HepG2 (cell line): Measurements from ENCODE around the gene ZNF169. TPM values are rescaled to one million over a fixed set of nuclear protein-coding genes. Genes with fewer than 3 reads are reported as not detected.

Experiments used
- ATAC-seq: fragments of 200-7000 bp; cut with Tn5 transposase; 3 replicates; pipeline ENCODE4 v1.9.1; 2020; ENCODE audit warnings: mild to moderate bottlenecking, moderate library complexity
- BruUV-seq: library from RNA; stranded (reverse); fragments of 400-500 nt; replicated peaks from 2 replicates; lab custom pipeline; 2021; lab: Mats Ljungman, UMichigan
- CTCF ChIA-PET: fragments of 300-600 bp; formaldehyde crosslinking; extraction: SDS; loops from one replicate; lab custom pipeline; 2021; ENCODE audit warnings: low total read pairs, inconsistent platforms, low intra/inter-chr PET ratio; lab: Yijun Ruan, JAX
- POLR2A ChIA-PET: fragments of 350-600 bp; sonication (Branson Sonifier 250); formaldehyde crosslinking; loops from one replicate; lab custom pipeline; 2020; ENCODE audit warnings: antibody characterized with exemption, inconsistent platforms; lab: Yijun Ruan, JAX
- DNase-seq: peaks from one replicate; pipeline ENCODE4 v3.0.0-alpha.2; 2015; ENCODE audit warnings: low spot score
- FAIRE-seq: peaks from 3 replicates; lab custom pipeline; 2011; peaks lifted over from hg19 to GRCh38; lab: Jason Lieb, UNC
- H2AFZ ChIP-seq: one replicate; pipeline ENCODE4 v1.6.1; 2011; ENCODE audit warnings: low read length, inconsistent platforms
- H3K27ac ChIP-seq: fragments of 300-600 bp; 3 replicates; pipeline ENCODE4 v1.8.0; 2011; ENCODE audit warnings: mixed run types, mild to moderate bottlenecking, mixed read lengths, low read length, inconsistent platforms; ENCODE audit not compliant: insufficient read depth; ENCODE audit errors: extremely low read length
- H3K27me3 ChIP-seq, 2 experiments: fragments of 200-600 bp in 1 of 2; 2 replicates in 1 of 2; 3 replicates in 1 of 2; pipeline versions ENCODE4 v1.6.0 to v1.8.0; 2011; ENCODE audit warnings: low read length in 2 of 2, mild to moderate bottlenecking in 2 of 2, moderate library complexity in 2 of 2, inconsistent platforms in 1 of 2; ENCODE audit not compliant: insufficient read depth in 2 of 2, control insufficient read depth in 1 of 2
- H3K36me3 ChIP-seq, 2 experiments: fragments of 200-600 bp in 1 of 2; replicated peaks in 1 of 2; 2 replicates in 1 of 2; 3 replicates in 1 of 2; pipeline versions ENCODE4 v1.5.1 to v1.8.0; 2011; ENCODE audit warnings: low read length in 2 of 2, inconsistent platforms in 1 of 2; ENCODE audit not compliant: insufficient read depth in 2 of 2, control insufficient read depth in 1 of 2
- H3K4me1 ChIP-seq: 2 replicates; pipeline ENCODE4 v1.5.1; 2012; ENCODE audit warnings: low read length, inconsistent platforms; ENCODE audit not compliant: insufficient read depth
- H3K4me2 ChIP-seq: 2 replicates; pipeline ENCODE4 v1.6.0; 2011; ENCODE audit warnings: low read depth, low read length, inconsistent platforms
- H3K4me3 ChIP-seq, 3 experiments: fragments of 200-600 bp in 1 of 3; sonication (generic), shearing (Covaris generic) in 1 of 3; replicated peaks in 1 of 3; 2 replicates each; pipeline ENCODE4 v1.5.1; 2011 to 2016; ENCODE audit warnings: low read length in 3 of 3, inconsistent platforms in 2 of 3, low read depth in 2 of 3, mild to moderate bottlenecking in 2 of 3, control low read depth in 1 of 3, mixed read lengths in 1 of 3; ENCODE audit not compliant: insufficient read depth in 1 of 3
- H3K79me2 ChIP-seq: one replicate; pipeline ENCODE4 v1.6.1; 2011; ENCODE audit warnings: low read length, inconsistent platforms; ENCODE audit not compliant: insufficient read depth
- H3K9ac ChIP-seq: 2 replicates; pipeline ENCODE4 v1.6.0; 2011; ENCODE audit warnings: mild to moderate bottlenecking, low read depth, low read length, inconsistent platforms; ENCODE audit not compliant: insufficient read depth
- H3K9me3 ChIP-seq: 2 replicates; pipeline ENCODE4 v1.5.1; 2012; ENCODE audit warnings: mild to moderate bottlenecking, low read length
- H4K20me1 ChIP-seq: 2 replicates; pipeline ENCODE4 v1.6.0; 2011; ENCODE audit warnings: inconsistent platforms, mild to moderate bottlenecking, low read length, moderate library complexity; ENCODE audit not compliant: insufficient read depth
- NFIB ChIP-seq: sonication (generic); formaldehyde crosslinking; IDR thresholded peaks from 2 replicates; pipeline ENCODE4 v1.9.0; 2021; ENCODE audit warnings: missing genetic modification reagents, mild to moderate bottlenecking, borderline replicate concordance
- ONECUT2 ChIP-seq: sonication (generic); formaldehyde crosslinking; IDR thresholded peaks from 2 replicates; pipeline ENCODE4 v1.4.0; 2020; ENCODE audit warnings: missing genetic modification reagents
- PHF5A ChIP-seq: IDR thresholded peaks from one replicate; pipeline ENCODE4 v1.6.1; 2018; ENCODE audit warnings: low read depth, missing genetic modification reagents; ENCODE audit not compliant: unreplicated experiment
- PITX1 ChIP-seq: sonication (generic); formaldehyde crosslinking; IDR thresholded peaks from 2 replicates; pipeline ENCODE4 v1.5.1; 2020; ENCODE audit warnings: mild to moderate bottlenecking, missing genetic modification reagents
- XBP1 ChIP-seq: sonication (generic); formaldehyde crosslinking; IDR thresholded peaks from 2 replicates; pipeline ENCODE4 v1.5.0; 2020; ENCODE audit warnings: missing genetic modification reagents
- ZBTB21 ChIP-seq: sonication (generic); formaldehyde crosslinking; IDR thresholded peaks from 2 replicates; pipeline ENCODE4 v1.4.0; 2020; ENCODE audit warnings: missing genetic modification reagents
- ZBTB38 ChIP-seq: sonication (generic); formaldehyde crosslinking; IDR thresholded peaks from 2 replicates; pipeline ENCODE4 v1.5.1; 2020; ENCODE audit warnings: mild to moderate bottlenecking, missing genetic modification reagents
- ZMYM4 ChIP-seq: sonication (generic); formaldehyde crosslinking; IDR thresholded peaks from 2 replicates; pipeline ENCODE4 v1.8.1; 2023; ENCODE audit warnings: mild to moderate bottlenecking, missing genetic modification reagents
- ZNF143 ChIP-seq: sonication (generic); formaldehyde crosslinking; IDR thresholded peaks from 2 replicates; pipeline ENCODE4 v1.4.0; 2020; ENCODE audit warnings: missing genetic modification reagents
- WGBS: methylation state at CpG from one replicate; pipeline ENCODE4 v1.1.6; 2017; ENCODE audit warnings: low lambda C conversion rate; 5-methylcytosine and 5-hydroxymethylcytosine counted together
- in situ Hi-C: cut with HindIII; loops from 2 replicates; pipeline ENCODE4 v1.10.0; 2017; ENCODE audit warnings: low pct_unique_long_range_greater_than_20kb; ENCODE audit not compliant: extremely low pct_ligation_motif_present
- intact Hi-C: fragments of 100-400 bp; cut with micrococcal nuclease; formaldehyde crosslinking; loops from one replicate; pipeline ENCODE4 v1.10.0; 2022; ENCODE audit not compliant: unreplicated experiment
- polyA plus RNA-seq, 8 experiments: library from polyadenylated mRNA; depleted of rRNA in 3 of 8; stranded (reverse) in 7 of 8; unstranded in 1 of 8; fragments of >200 nt; fragmentation: Illumina TruSeq in 4 of 8; extraction: Trizol in 4 of 8; gene quantifications; 2 replicates each; pipeline versions ENCODE4 v1.2.1 to v1.2.3, GENCODE V29; 2011 to 2016; ENCODE audit warnings: low read depth in 4 of 8, missing spikeins in 1 of 8, mixed read lengths in 1 of 8; ENCODE audit not compliant: insufficient read depth in 1 of 8
- total RNA-seq, 5 experiments: library from RNA; depleted of rRNA; stranded (reverse); fragments of >200 nt; fragmentation: Illumina TruSeq; extraction: Trizol; gene quantifications; 2 replicates each; pipeline ENCODE4 v1.2.3, GENCODE V29; 2016; ENCODE audit warnings: low read depth in 1 of 5
- TF ChIP-seq, protein P1 (sequence below), 2 experiments: sonication (generic) in 1 of 2; formaldehyde crosslinking in 1 of 2; IDR thresholded peaks; 2 replicates each; pipeline versions ENCODE4 v1.6.1 to v1.9.0; 2014 to 2022; ENCODE audit warnings: antibody characterized with exemption in 1 of 2, borderline replicate concordance in 1 of 2, inconsistent platforms in 1 of 2, low read depth in 1 of 2, missing genetic modification reagents in 1 of 2
- TF ChIP-seq, protein P2 (sequence below): sonication (generic); formaldehyde crosslinking; IDR thresholded peaks from 2 replicates; pipeline ENCODE4 v1.8.0; 2022; ENCODE audit warnings: missing genetic modification reagents, mild to moderate bottlenecking, borderline replicate concordance
- TF ChIP-seq, protein P3 (sequence below): sonication (generic); formaldehyde crosslinking; IDR thresholded peaks from 2 replicates; pipeline ENCODE4 v1.4.0; 2020; ENCODE audit warnings: missing genetic modification reagents
- TF ChIP-seq, protein P4 (sequence below): IDR thresholded peaks from 2 replicates; pipeline ENCODE4 v1.6.1; 2018; ENCODE audit warnings: missing genetic modification reagents, mild to moderate bottlenecking, missing compliant biosample characterization

The ZNF169 gene
- total and polyA plus RNA-seq, 2 of the 13 experiments (the other 11 are each of a cell fraction or from before 2014, with no cell fraction given): 2.1 to 6.3 TPM

DNA sequence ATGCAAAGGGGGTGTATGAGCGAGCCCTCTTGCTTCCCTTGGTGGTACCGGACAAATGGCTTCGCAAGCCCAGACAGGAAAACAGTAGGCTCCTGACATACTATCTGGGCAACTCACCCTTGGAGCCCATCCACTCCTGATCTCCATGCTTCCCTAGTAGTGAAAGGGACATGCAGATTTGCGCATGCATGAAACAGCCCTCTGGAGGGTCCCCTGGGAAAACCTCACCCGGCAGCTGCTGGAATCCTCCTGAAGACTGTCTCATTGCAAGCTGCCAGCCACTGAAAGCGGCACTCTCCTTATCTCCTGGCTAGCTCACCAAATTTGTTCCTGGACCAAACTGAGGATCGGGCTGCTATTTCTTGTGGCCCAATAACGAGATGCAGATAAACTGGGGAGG is 10.2 kb downstream of the ZNF169 start:
- Histone ChIP-seq H3K9ac (peak overlapping the region; percentile 47), H2AFZ (peak overlapping the region; percentile 25), H3K4me3 (peak overlapping the region; percentile 49 to 65 (median 60); a peak in 5 of 6 replicates), H3K27ac (peak overlapping the region; percentile 66), H3K4me2 (peak overlapping the region; percentile 70), H3K27me3 (no peaks in the 10 kb centered on the region), H4K20me1 (no peaks in the 10 kb centered on the region), H3K9me3 (no peaks in the 10 kb centered on the region), H3K79me2 (peaks cover 12% of the 10 kb centered on the region), H3K4me1 (peaks cover 48% of the 10 kb centered on the region), H3K36me3 (no peaks in the 10 kb centered on the region)
- POLR2A ChIA-PET: interaction anchor here (1.1 to 1.6 kb wide), 2 partner anchors 9 to 10 kb away, joined by 3 to 4 read pairs; partner anchors contain the start of gene ZNF169
- no TSS peak for BruUV-seq
- WGBS: 14% methylated on average over 7 of the region's 8 CpGs
- CTCF ChIA-PET: no interaction called here
- in situ Hi-C loops (no loop called here), intact Hi-C loops (no loop called here)
- peak; percentile 44 for DNase-seq
- FAIRE-seq: no peak
- peak; percentile 93 for ATAC-seq
- TF ChIP-seq ZMYM4 (CRISPR knock-in tag) (no peak), XBP1 (CRISPR knock-in tag) (no peak), NFIB (CRISPR knock-in tag) (no peak), ZBTB38 (CRISPR knock-in tag) (no peak), PITX1 (CRISPR knock-in tag) (0 out of 2 replicates have a peak, but pooled peaks have one; percentile 5), ZNF143 (no peak), PHF5A (no peak), ONECUT2 (CRISPR knock-in tag) (no peak), ZBTB21 (CRISPR knock-in tag) (no peak)
- TF ChIP-seq, protein P1, sequence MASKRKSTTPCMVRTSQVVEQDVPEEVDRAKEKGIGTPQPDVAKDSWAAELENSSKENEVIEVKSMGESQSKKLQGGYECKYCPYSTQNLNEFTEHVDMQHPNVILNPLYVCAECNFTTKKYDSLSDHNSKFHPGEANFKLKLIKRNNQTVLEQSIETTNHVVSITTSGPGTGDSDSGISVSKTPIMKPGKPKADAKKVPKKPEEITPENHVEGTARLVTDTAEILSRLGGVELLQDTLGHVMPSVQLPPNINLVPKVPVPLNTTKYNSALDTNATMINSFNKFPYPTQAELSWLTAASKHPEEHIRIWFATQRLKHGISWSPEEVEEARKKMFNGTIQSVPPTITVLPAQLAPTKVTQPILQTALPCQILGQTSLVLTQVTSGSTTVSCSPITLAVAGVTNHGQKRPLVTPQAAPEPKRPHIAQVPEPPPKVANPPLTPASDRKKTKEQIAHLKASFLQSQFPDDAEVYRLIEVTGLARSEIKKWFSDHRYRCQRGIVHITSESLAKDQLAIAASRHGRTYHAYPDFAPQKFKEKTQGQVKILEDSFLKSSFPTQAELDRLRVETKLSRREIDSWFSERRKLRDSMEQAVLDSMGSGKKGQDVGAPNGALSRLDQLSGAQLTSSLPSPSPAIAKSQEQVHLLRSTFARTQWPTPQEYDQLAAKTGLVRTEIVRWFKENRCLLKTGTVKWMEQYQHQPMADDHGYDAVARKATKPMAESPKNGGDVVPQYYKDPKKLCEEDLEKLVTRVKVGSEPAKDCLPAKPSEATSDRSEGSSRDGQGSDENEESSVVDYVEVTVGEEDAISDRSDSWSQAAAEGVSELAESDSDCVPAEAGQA (IDR thresholded peaks at IDR 0.05; ENCODE audit: low read depth): no peak
- TF ChIP-seq, protein P1 (CRISPR knock-in tag; IDR thresholded peaks at IDR 0.05; ENCODE audit: borderline replicate concordance): no peak
- TF ChIP-seq, protein P2, sequence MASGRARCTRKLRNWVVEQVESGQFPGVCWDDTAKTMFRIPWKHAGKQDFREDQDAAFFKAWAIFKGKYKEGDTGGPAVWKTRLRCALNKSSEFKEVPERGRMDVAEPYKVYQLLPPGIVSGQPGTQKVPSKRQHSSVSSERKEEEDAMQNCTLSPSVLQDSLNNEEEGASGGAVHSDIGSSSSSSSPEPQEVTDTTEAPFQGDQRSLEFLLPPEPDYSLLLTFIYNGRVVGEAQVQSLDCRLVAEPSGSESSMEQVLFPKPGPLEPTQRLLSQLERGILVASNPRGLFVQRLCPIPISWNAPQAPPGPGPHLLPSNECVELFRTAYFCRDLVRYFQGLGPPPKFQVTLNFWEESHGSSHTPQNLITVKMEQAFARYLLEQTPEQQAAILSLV: no peak
- TF ChIP-seq, protein P3, sequence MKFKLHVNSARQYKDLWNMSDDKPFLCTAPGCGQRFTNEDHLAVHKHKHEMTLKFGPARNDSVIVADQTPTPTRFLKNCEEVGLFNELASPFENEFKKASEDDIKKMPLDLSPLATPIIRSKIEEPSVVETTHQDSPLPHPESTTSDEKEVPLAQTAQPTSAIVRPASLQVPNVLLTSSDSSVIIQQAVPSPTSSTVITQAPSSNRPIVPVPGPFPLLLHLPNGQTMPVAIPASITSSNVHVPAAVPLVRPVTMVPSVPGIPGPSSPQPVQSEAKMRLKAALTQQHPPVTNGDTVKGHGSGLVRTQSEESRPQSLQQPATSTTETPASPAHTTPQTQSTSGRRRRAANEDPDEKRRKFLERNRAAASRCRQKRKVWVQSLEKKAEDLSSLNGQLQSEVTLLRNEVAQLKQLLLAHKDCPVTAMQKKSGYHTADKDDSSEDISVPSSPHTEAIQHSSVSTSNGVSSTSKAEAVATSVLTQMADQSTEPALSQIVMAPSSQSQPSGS (CRISPR knock-in tag): no peak
- TF ChIP-seq, protein P4, sequence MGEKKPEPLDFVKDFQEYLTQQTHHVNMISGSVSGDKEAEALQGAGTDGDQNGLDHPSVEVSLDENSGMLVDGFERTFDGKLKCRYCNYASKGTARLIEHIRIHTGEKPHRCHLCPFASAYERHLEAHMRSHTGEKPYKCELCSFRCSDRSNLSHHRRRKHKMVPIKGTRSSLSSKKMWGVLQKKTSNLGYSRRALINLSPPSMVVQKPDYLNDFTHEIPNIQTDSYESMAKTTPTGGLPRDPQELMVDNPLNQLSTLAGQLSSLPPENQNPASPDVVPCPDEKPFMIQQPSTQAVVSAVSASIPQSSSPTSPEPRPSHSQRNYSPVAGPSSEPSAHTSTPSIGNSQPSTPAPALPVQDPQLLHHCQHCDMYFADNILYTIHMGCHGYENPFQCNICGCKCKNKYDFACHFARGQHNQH: no peak
